Right renal cortex interstitium (tissue), 3 donors: ENCODE results near the gene ZDHHC17. TPM values are rescaled to one million over a fixed set of nuclear protein-coding genes. Genes with fewer than 3 reads are reported as not detected.
A peak's percentile ranks its signal among the peaks of the same experiment; 100 is the strongest.
"Not testable (repeated sequence)": the region's sequence is repeated elsewhere in the genome, so short reads cannot be mapped to it uniquely, and the experiment has no call there.

Source experiments
- DNase-seq, 3 donors: peaks; one replicate each; pipeline ENCODE4 v3.0.0-alpha.2; 2013; ENCODE audit warnings: low read depth in 3 of 3, low spot score in 2 of 3
- polyA plus RNA-seq, 3 donors: library from polyadenylated mRNA; unstranded; fragments of 120-200 nt; gene quantifications; one replicate each; pipeline ENCODE4 v1.2.1, GENCODE V29; 2013; ENCODE audit not compliant: insufficient read length in 3 of 3

Gene ZDHHC17
- 10 to 100 TPM; 58.7 to 70.4 (median 67.2) TPM for polyA plus RNA-seq

GRCh38 chr12:76763746-76764675 is at the start of gene ZDHHC17:
Gene ZDHHC17, plus strand, starts transcription at chr12:76764115. Its CDS starts 122 bp downstream, at chr12:76764237.
- peak; percentile 86 to 89 (median 88) for DNase-seq

- DNase-seq = no peak
Observed at GRCh38 chr12:76714415-76714814, 49.5 kb upstream of the ZDHHC17 start.

- no peak for DNase-seq
Observed at GRCh38 chr12:76714861-76715260, 49.1 kb upstream of the ZDHHC17 start.

GRCh38 chr12:76715332-76715731 is 48.6 kb upstream of the ZDHHC17 start:
- DNase-seq = no peak

- no peak for DNase-seq
Observed at GRCh38 chr12:76717314-76717713, 46.6 kb upstream of the ZDHHC17 start.

GRCh38 chr12:76719171-76720041 is 44.5 kb upstream of the ZDHHC17 start:
- no peak for DNase-seq

GRCh38 chr12:76720068-76720467 is 43.8 kb upstream of the ZDHHC17 start:
- no peak for DNase-seq

GRCh38 chr12:76726626-76727025 is 37.3 kb upstream of the ZDHHC17 start:
- DNase-seq = no peak

- DNase-seq = not testable (repeated sequence)
Observed at GRCh38 chr12:76732188-76732587, 31.7 kb upstream of the ZDHHC17 start.

GRCh38 chr12:76737689-76738088 is 26.2 kb upstream of the ZDHHC17 start:
- not testable (repeated sequence) for DNase-seq

GRCh38 chr12:76738824-76739579 is 24.9 kb upstream of the ZDHHC17 start:
- DNase-seq = no peak

- DNase-seq = no peak
Observed at GRCh38 chr12:76739896-76740295, 24.0 kb upstream of the ZDHHC17 start.

- no peak for DNase-seq
Observed at GRCh38 chr12:76740501-76740900, 23.4 kb upstream of the ZDHHC17 start.

- no peak for DNase-seq
Observed at GRCh38 chr12:76745343-76745742, 18.6 kb upstream of the ZDHHC17 start.

- DNase-seq = no peak
Observed at GRCh38 chr12:76746516-76746915, 17.4 kb upstream of the ZDHHC17 start.

- no peak for DNase-seq
Observed at GRCh38 chr12:76747245-76747644, 16.7 kb upstream of the ZDHHC17 start.

- no peak for DNase-seq
Observed at GRCh38 chr12:76755829-76756379, 8.0 kb upstream of the ZDHHC17 start.

GRCh38 chr12:76757694-76758093 is 6.2 kb upstream of the ZDHHC17 start:
- no peak for DNase-seq

- peak in 1 of 3 donors; percentile 6 for DNase-seq
Observed at GRCh38 chr12:76762601-76762980, 1.3 kb upstream of the ZDHHC17 start.

- DNase-seq = peak in 1 of 3 donors; percentile 15
Observed at GRCh38 chr12:76764856-76765255, 941 bp downstream of the ZDHHC17 start.
